ENCODE data around the gene CLSTN1.

CLSTN1 gene

GRCh38 chr1:9711466-9712020 lies 112.2 kb downstream of the CLSTN1 start:
- no peak overlapping the region for H2AFZ ChIP-seq (ENCODE audit: insufficient read depth, low read length, poor library complexity)
- WGBS (ENCODE audit: extremely low coverage, insufficient coverage, insufficient read length): no CpG with 5 or more reads among the region's 9 CpGs
- H4K12ac ChIP-seq (ENCODE audit: low read depth, low read length): no peak overlapping the region

GRCh38 chr1:9710037-9710436 lies 113.7 kb downstream of the CLSTN1 start:
- Histone ChIP-seq H4K8ac (ENCODE audit: low read depth, low read length) (no peak overlapping the region), H3K36me3 (ENCODE audit: control insufficient read depth in 1 of 2, insufficient read depth in 2 of 2, low read length in 2 of 2) (no peaks in the 10 kb centered on the region), H2BK120ac (ENCODE audit: insufficient read depth, low read length, poor library complexity) (no peak overlapping the region), H3K9ac (ENCODE audit: low read length) (no peak overlapping the region), H4K91ac (ENCODE audit: low read depth, low read length) (no peak overlapping the region), H2AFZ (ENCODE audit: insufficient read depth, low read length, poor library complexity) (no peak overlapping the region), H2BK5ac (ENCODE audit: low read depth, low read length, poor library complexity) (no peak overlapping the region), H2AK5ac (ENCODE audit: low read length) (no peak overlapping the region), H3K4me2 (ENCODE audit: low read length) (no peak overlapping the region), H3K27me3 (ENCODE audit: insufficient read depth, low read length) (no peaks in the 10 kb centered on the region), H3K18ac (ENCODE audit: low read length) (no peak overlapping the region), H3K14ac (ENCODE audit: low read length) (no peak overlapping the region), H3K27ac (ENCODE audit: low read depth, low read length) (no peak overlapping the region), H3K4me1 (ENCODE audit: control insufficient read depth in 1 of 2, insufficient read depth in 2 of 2, low read length in 2 of 2) (no peaks in the 10 kb centered on the region), H3K4me3 (ENCODE audit: low read depth, low read length) (no peak overlapping the region), H3K4ac (ENCODE audit: low read depth, low read length) (no peak overlapping the region), H4K12ac (ENCODE audit: low read depth, low read length) (no peak overlapping the region), H3K79me2 (ENCODE audit: control insufficient read depth, insufficient read depth, low read length, poor library complexity) (no peaks in the 10 kb centered on the region), H3K9me3 (ENCODE audit: insufficient read depth, low read depth, low read length) (no peaks in the 10 kb centered on the region), H2BK12ac (ENCODE audit: low read length) (no peak overlapping the region), H3K79me1 (ENCODE audit: low read length) (no peaks in the 10 kb centered on the region), H3K23ac (ENCODE audit: low read length) (no peak overlapping the region)
- DNase-seq: no peak
- no CpG with 5 or more reads among the region's 8 CpGs for WGBS (ENCODE audit: extremely low coverage, insufficient coverage, insufficient read length)

More at GRCh38 chr1:9711466-9712020, 112.2 kb downstream of the CLSTN1 start:
- H3K23ac ChIP-seq (ENCODE audit: low read length): no peak overlapping the region
- H3K27me3 ChIP-seq (ENCODE audit: insufficient read depth, low read length): no peaks in the 10 kb centered on the region
- H2BK5ac ChIP-seq (ENCODE audit: low read depth, low read length, poor library complexity): no peak overlapping the region
- H4K8ac ChIP-seq (ENCODE audit: low read depth, low read length): no peak overlapping the region
- no peak overlapping the region for H3K14ac ChIP-seq (ENCODE audit: low read length)
- H2BK120ac ChIP-seq (ENCODE audit: insufficient read depth, low read length, poor library complexity): no peak overlapping the region
- no peak overlapping the region for H2BK12ac ChIP-seq (ENCODE audit: low read length)
- H3K36me3 ChIP-seq (ENCODE audit: control insufficient read depth in 1 of 2, insufficient read depth in 2 of 2, low read length in 2 of 2): no peaks in the 10 kb centered on the region
- H4K91ac ChIP-seq (ENCODE audit: low read depth, low read length): no peak overlapping the region
- no peak overlapping the region for H3K4me2 ChIP-seq (ENCODE audit: low read length)
- no peaks in the 10 kb centered on the region for H3K4me1 ChIP-seq (ENCODE audit: control insufficient read depth in 1 of 2, insufficient read depth in 2 of 2, low read length in 2 of 2)
- H3K79me1 ChIP-seq (ENCODE audit: low read length): no peaks in the 10 kb centered on the region
- no peak overlapping the region for H3K27ac ChIP-seq (ENCODE audit: low read depth, low read length)
- no peak overlapping the region for H3K9ac ChIP-seq (ENCODE audit: low read length)
- DNase-seq: no peak
- H3K4ac ChIP-seq (ENCODE audit: low read depth, low read length): no peak overlapping the region
- H3K18ac ChIP-seq (ENCODE audit: low read length): no peak overlapping the region
- no peaks in the 10 kb centered on the region for H3K9me3 ChIP-seq (ENCODE audit: insufficient read depth, low read depth, low read length)
- H2AK5ac ChIP-seq (ENCODE audit: low read length): no peak overlapping the region
- H3K4me3 ChIP-seq (ENCODE audit: low read depth, low read length): no peak overlapping the region
- H3K79me2 ChIP-seq (ENCODE audit: control insufficient read depth, insufficient read depth, low read length, poor library complexity): no peaks in the 10 kb centered on the region

DNA sequence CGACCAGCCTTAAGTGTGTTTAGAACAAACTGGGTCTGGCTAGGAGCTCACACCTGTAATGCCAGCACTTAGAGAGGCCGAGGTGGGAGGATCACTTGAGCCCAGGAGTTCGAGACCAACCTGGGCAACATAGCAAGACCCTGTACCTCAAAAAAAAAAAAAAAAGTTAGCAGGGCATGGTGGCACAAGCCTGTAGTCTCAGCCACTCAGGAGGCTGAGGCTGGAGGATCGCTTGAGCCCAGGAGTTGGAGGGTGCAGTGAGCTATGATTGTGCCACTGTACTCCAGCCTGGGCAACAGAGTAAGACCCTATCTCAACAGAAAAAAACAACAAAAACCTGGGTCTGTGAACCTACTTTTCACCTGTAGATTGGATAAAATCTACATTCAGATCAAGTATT lies 117.6 kb downstream of the CLSTN1 start:
- Histone ChIP-seq H2BK120ac (ENCODE audit: insufficient read depth, low read length, poor library complexity) (no peak overlapping the region), H4K91ac (ENCODE audit: low read depth, low read length) (no peak overlapping the region), H3K9ac (ENCODE audit: low read length) (no peak overlapping the region), H2BK5ac (ENCODE audit: low read depth, low read length, poor library complexity) (no peak overlapping the region), H3K9me3 (ENCODE audit: insufficient read depth, low read depth, low read length) (no peaks in the 10 kb centered on the region), H3K27ac (ENCODE audit: low read depth, low read length) (no peak overlapping the region), H4K12ac (ENCODE audit: low read depth, low read length) (no peak overlapping the region), H3K23ac (ENCODE audit: low read length) (no peak overlapping the region), H2BK12ac (ENCODE audit: low read length) (no peak overlapping the region), H3K36me3 (ENCODE audit: control insufficient read depth in 1 of 2, insufficient read depth in 2 of 2, low read length in 2 of 2) (no peaks in the 10 kb centered on the region), H3K18ac (ENCODE audit: low read length) (no peak overlapping the region), H3K4me2 (ENCODE audit: low read length) (no peak overlapping the region), H3K4me1 (ENCODE audit: control insufficient read depth in 1 of 2, insufficient read depth in 2 of 2, low read length in 2 of 2) (peaks cover 0 to under 1% of the 10 kb centered on the region in 2 experiments), H3K4me3 (ENCODE audit: low read depth, low read length) (no peak overlapping the region), H2AK5ac (ENCODE audit: low read length) (no peak overlapping the region), H3K79me2 (ENCODE audit: control insufficient read depth, insufficient read depth, low read length, poor library complexity) (no peaks in the 10 kb centered on the region), H3K27me3 (ENCODE audit: insufficient read depth, low read length) (no peaks in the 10 kb centered on the region), H3K4ac (ENCODE audit: low read depth, low read length) (no peak overlapping the region), H2AFZ (ENCODE audit: insufficient read depth, low read length, poor library complexity) (no peak overlapping the region), H4K8ac (ENCODE audit: low read depth, low read length) (no peak overlapping the region), H3K14ac (ENCODE audit: low read length) (no peak overlapping the region), H3K79me1 (ENCODE audit: low read length) (no peaks in the 10 kb centered on the region)
- no CpG with 5 or more reads among the region's 4 CpGs for WGBS (ENCODE audit: extremely low coverage, insufficient coverage, insufficient read length)
- no peak for DNase-seq

GRCh38 chr1:9705337-9706093 lies 118.2 kb downstream of the CLSTN1 start:
- no CpG with 5 or more reads among the region's 8 CpGs for WGBS (ENCODE audit: extremely low coverage, insufficient coverage, insufficient read length)
- no peak overlapping the region for H3K4me2 ChIP-seq (ENCODE audit: low read length)
- H3K4me3 ChIP-seq (ENCODE audit: low read depth, low read length): no peak overlapping the region
- no peak overlapping the region for H4K8ac ChIP-seq (ENCODE audit: low read depth, low read length)
- no peak overlapping the region for H2AFZ ChIP-seq (ENCODE audit: insufficient read depth, low read length, poor library complexity)
- H4K91ac ChIP-seq (ENCODE audit: low read depth, low read length): no peak overlapping the region
- H3K79me2 ChIP-seq (ENCODE audit: control insufficient read depth, insufficient read depth, low read length, poor library complexity): no peaks in the 10 kb centered on the region
- H3K14ac ChIP-seq (ENCODE audit: low read length): no peak overlapping the region
- no peak overlapping the region for H3K18ac ChIP-seq (ENCODE audit: low read length)
- no peak overlapping the region for H3K23ac ChIP-seq (ENCODE audit: low read length)
- H2AK5ac ChIP-seq (ENCODE audit: low read length): no peak overlapping the region
- H3K9me3 ChIP-seq (ENCODE audit: insufficient read depth, low read depth, low read length): no peaks in the 10 kb centered on the region
- H2BK12ac ChIP-seq (ENCODE audit: low read length): no peak overlapping the region
- H2BK5ac ChIP-seq (ENCODE audit: low read depth, low read length, poor library complexity): no peak overlapping the region
- peaks cover 6 to 7% of the 10 kb centered on the region in 2 experiments for H3K4me1 ChIP-seq (ENCODE audit: control insufficient read depth in 1 of 2, insufficient read depth in 2 of 2, low read length in 2 of 2)
- no peaks in the 10 kb centered on the region for H3K36me3 ChIP-seq (ENCODE audit: control insufficient read depth in 1 of 2, insufficient read depth in 2 of 2, low read length in 2 of 2)
- DNase-seq: peak in 1 of 2 donors; percentile 74
- no peak overlapping the region for H4K12ac ChIP-seq (ENCODE audit: low read depth, low read length)
- H2BK120ac ChIP-seq (ENCODE audit: insufficient read depth, low read length, poor library complexity): no peak overlapping the region
- no peak overlapping the region for H3K4ac ChIP-seq (ENCODE audit: low read depth, low read length)
- no peak overlapping the region for H3K27ac ChIP-seq (ENCODE audit: low read depth, low read length)
- no peaks in the 10 kb centered on the region for H3K27me3 ChIP-seq (ENCODE audit: insufficient read depth, low read length)
- no peak overlapping the region for H3K9ac ChIP-seq (ENCODE audit: low read length)
- H3K79me1 ChIP-seq (ENCODE audit: low read length): no peaks in the 10 kb centered on the region

All from trophoblast cell (in vitro differentiated cells and primary cell).